H9 (cell line): ENCODE results near the gene DDIT4. TPM values are rescaled to one million over a fixed set of nuclear protein-coding genes. Genes with fewer than 3 reads are reported as not detected.

Experiments used
- DNase-seq: peaks from one replicate; pipeline ENCODE4 v3.0.0-alpha.2; 2017
- H2AFZ ChIP-seq: one replicate; pipeline ENCODE4 v1.6.1; 2013; ENCODE audit warnings: mild to moderate bottlenecking, low read length, control low read depth, moderate library complexity
- H2AK5ac ChIP-seq: 2 replicates; pipeline ENCODE4 v1.6.1; 2013; ENCODE audit warnings: low read length, control low read depth, mixed read lengths; ENCODE audit not compliant: insufficient read length
- H2BK120ac ChIP-seq: one replicate; pipeline ENCODE4 v1.6.1; 2013; ENCODE audit warnings: low read depth, mild to moderate bottlenecking, low read length, control low read depth, inconsistent platforms; ENCODE audit not compliant: poor library complexity, severe bottlenecking
- H2BK12ac ChIP-seq: 2 replicates; pipeline ENCODE4 v1.6.1; 2013; ENCODE audit warnings: low read length, control low read depth, mixed read lengths, low read depth; ENCODE audit not compliant: insufficient read length
- H2BK15ac ChIP-seq: 2 replicates; pipeline ENCODE4 v1.6.1; 2013; ENCODE audit warnings: low read depth, low read length, control low read depth
- H2BK20ac ChIP-seq: one replicate; pipeline ENCODE4 v1.6.1; 2013; ENCODE audit warnings: low read depth, mild to moderate bottlenecking, low read length, control low read depth, inconsistent platforms; ENCODE audit not compliant: poor library complexity, severe bottlenecking
- H2BK5ac ChIP-seq: 2 replicates; pipeline ENCODE4 v1.6.1; 2013; ENCODE audit warnings: low read length, control low read depth, mixed read lengths; ENCODE audit not compliant: insufficient read length
- H3K14ac ChIP-seq: 2 replicates; pipeline ENCODE4 v1.6.1; 2013; ENCODE audit warnings: low read length, control low read depth; ENCODE audit not compliant: insufficient read depth
- H3K18ac ChIP-seq: 2 replicates; pipeline ENCODE4 v1.6.1; 2013; ENCODE audit warnings: low read depth, mild to moderate bottlenecking, mixed read lengths, low read length, control low read depth; ENCODE audit not compliant: insufficient read length
- H3K23ac ChIP-seq: 2 replicates; pipeline ENCODE4 v1.6.1; 2013; ENCODE audit warnings: low read length, control low read depth, mixed read lengths, low read depth; ENCODE audit not compliant: insufficient read length
- H3K23me2 ChIP-seq: 2 replicates; pipeline ENCODE4 v1.6.1; 2013; ENCODE audit warnings: low read depth, mild to moderate bottlenecking, mixed read lengths, low read length, control low read depth; ENCODE audit not compliant: insufficient read length, poor library complexity, severe bottlenecking
- H3K27ac ChIP-seq: 2 replicates; pipeline ENCODE4 v1.5.1; 2013; ENCODE audit warnings: low read length, control low read depth, mixed read lengths, low read depth; ENCODE audit not compliant: insufficient read length
- H3K27me3 ChIP-seq: 2 replicates; pipeline ENCODE4 v1.6.1; 2013; ENCODE audit warnings: low read length, control low read depth, inconsistent platforms; ENCODE audit not compliant: insufficient read depth
- H3K4ac ChIP-seq: 2 replicates; pipeline ENCODE4 v1.6.1; 2013; ENCODE audit warnings: low read depth, mild to moderate bottlenecking, control low read depth, inconsistent platforms, low read length, moderate library complexity
- H3K4me1 ChIP-seq: 2 replicates; pipeline ENCODE4 v1.6.1; 2013; ENCODE audit warnings: low read length, control low read depth, inconsistent platforms; ENCODE audit not compliant: insufficient read depth
- H3K4me2 ChIP-seq: 2 replicates; pipeline ENCODE4 v1.6.1; 2013; ENCODE audit warnings: low read length, control low read depth, mixed read lengths; ENCODE audit not compliant: insufficient read length, insufficient read depth
- H3K56ac ChIP-seq: 2 replicates; pipeline ENCODE4 v1.6.1; 2013; ENCODE audit warnings: low read depth, mild to moderate bottlenecking, mixed read lengths, low read length, control low read depth; ENCODE audit not compliant: insufficient read length
- H3K79me1 ChIP-seq: 2 replicates; pipeline ENCODE4 v1.6.1; 2013; ENCODE audit warnings: low read depth, mild to moderate bottlenecking, moderate library complexity, low read length, control low read depth, inconsistent platforms; ENCODE audit not compliant: insufficient read depth, poor library complexity, severe bottlenecking
- H3K79me2 ChIP-seq: 2 replicates; pipeline ENCODE4 v1.6.1; 2013; ENCODE audit warnings: low read length, control low read depth, inconsistent platforms; ENCODE audit not compliant: insufficient read depth
- H3K9ac ChIP-seq: 2 replicates; pipeline ENCODE4 v1.6.1; 2013; ENCODE audit warnings: low read length, control low read depth, mixed read lengths; ENCODE audit not compliant: insufficient read length; ENCODE audit errors: extremely low read depth
- H3K9me3 ChIP-seq: one replicate; pipeline ENCODE4 v1.6.1; 2013; ENCODE audit warnings: low read depth, low read length, inconsistent platforms; ENCODE audit not compliant: control insufficient read depth
- H3T11ph ChIP-seq: one replicate; pipeline ENCODE4 v1.6.1; 2013; ENCODE audit warnings: mild to moderate bottlenecking, low read length, control low read depth, inconsistent platforms
- H4K20me1 ChIP-seq: one replicate; pipeline ENCODE4 v1.6.1; 2013; ENCODE audit not compliant: control insufficient read depth, insufficient read length, insufficient read depth
- H4K5ac ChIP-seq: 2 replicates; pipeline ENCODE4 v1.6.1; 2013; ENCODE audit warnings: low read depth, mild to moderate bottlenecking, mixed read lengths, low read length, control low read depth; ENCODE audit not compliant: insufficient read length
- H4K8ac ChIP-seq: replicated peaks from 2 replicates; pipeline ENCODE4 v1.6.1; 2013; ENCODE audit warnings: low read length, control low read depth, mixed read lengths, low read depth; ENCODE audit not compliant: insufficient read length
- H4K91ac ChIP-seq: 2 replicates; pipeline ENCODE4 v1.6.1; 2013; ENCODE audit warnings: low read depth, mild to moderate bottlenecking, moderate library complexity, mixed read lengths, low read length, control low read depth; ENCODE audit not compliant: insufficient read length
- H3K27ac Mint-ChIP-seq, 3 experiments: 2 replicates in 2 of 3; 3 replicates in 1 of 3; pipeline ENCODE4 v1.8.0; 2020 to 2021; ENCODE audit warnings: mixed read lengths in 3 of 3, mild to moderate bottlenecking in 1 of 3, moderate library complexity in 1 of 3
- H3K27me3 Mint-ChIP-seq: 2 replicates; pipeline ENCODE4 v1.8.0; 2021; ENCODE audit warnings: low read depth, mild to moderate bottlenecking, moderate library complexity, mixed read lengths
- H3K36me3 Mint-ChIP-seq, 3 experiments: 2 replicates in 2 of 3; 3 replicates in 1 of 3; pipeline ENCODE4 v1.8.0; 2020 to 2021; ENCODE audit warnings: low read depth in 3 of 3, mixed read lengths in 3 of 3; ENCODE audit not compliant: insufficient read depth in 1 of 3
- H3K4me1 Mint-ChIP-seq, 2 experiments: 2 replicates each; pipeline ENCODE4 v1.8.0; 2020; ENCODE audit warnings: mixed read lengths in 2 of 2
- H3K4me3 Mint-ChIP-seq, 2 experiments: 2 replicates in 1 of 2; 3 replicates in 1 of 2; pipeline ENCODE4 v1.8.0; 2020 to 2021; ENCODE audit warnings: mild to moderate bottlenecking in 2 of 2, mixed read lengths in 2 of 2, moderate library complexity in 1 of 2
- H3K9me3 Mint-ChIP-seq, 2 experiments: 2 replicates in 1 of 2; 3 replicates in 1 of 2; pipeline ENCODE4 v1.8.0; 2020; ENCODE audit warnings: mild to moderate bottlenecking in 2 of 2, mixed read lengths in 2 of 2, moderate library complexity in 1 of 2
- WGBS: extraction: QIAGEN DNeasy Blood & Tissue Kit; methylation state at CpG from one replicate; pipeline ENCODE4 v1.1.7; 2013; ENCODE audit warnings: missing lambda C conversion rate, low lambda C conversion rate, mixed read lengths; ENCODE audit not compliant: insufficient read length; ENCODE audit errors: extremely low coverage; 5-methylcytosine and 5-hydroxymethylcytosine counted together
- total RNA-seq: library from RNA; stranded (reverse); gene quantifications from 2 replicates; pipeline ENCODE4 v1.2.1, GENCODE V29; 2021
- TF ChIP-seq, protein P1 (sequence below): fragments of 200-600 bp; sonication (generic); conservative IDR thresholded peaks from 3 replicates; pipeline ENCODE4 v1.8.0; 2021; ENCODE audit warnings: antibody characterized with exemption, mild to moderate bottlenecking

The DDIT4 gene
- total RNA-seq, 1 experiment from 2014 or later: 84.0 TPM

DNA sequence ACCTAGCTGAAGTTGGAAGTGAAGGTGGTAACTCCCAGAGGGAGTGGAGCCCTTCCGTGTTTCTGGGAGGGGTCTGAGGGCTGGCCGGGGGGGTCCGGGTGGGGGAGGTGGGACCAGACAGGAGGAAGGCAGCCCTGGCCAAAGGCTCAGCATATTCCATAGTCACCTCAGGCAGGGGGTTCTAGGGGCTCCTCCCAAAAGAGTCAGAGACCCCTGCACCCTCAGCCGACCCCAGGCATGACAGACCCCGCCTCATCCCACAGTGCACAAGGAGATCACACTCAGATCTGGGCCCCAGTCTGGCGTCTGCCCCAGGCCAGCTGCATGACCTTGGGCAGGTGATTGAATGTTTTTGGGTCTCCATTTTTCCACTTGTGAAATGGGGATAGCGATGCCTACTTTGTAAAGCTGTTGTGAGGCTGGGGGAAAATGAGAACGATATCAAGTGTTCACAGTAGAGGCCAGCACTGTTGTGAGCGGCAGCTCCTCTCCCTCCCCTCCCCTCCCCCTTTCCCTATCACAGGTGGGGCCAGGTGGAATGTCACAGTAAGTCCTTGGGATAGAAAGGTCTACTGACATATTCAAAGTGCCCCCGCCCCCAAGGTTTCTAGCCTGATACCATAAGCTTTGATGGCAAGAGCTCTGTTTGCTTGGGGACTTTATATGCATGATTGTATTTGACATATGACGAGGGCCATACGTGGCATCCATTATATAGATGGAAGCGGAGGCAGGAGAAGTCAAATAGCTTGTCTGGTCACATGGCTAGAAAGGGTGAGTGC, 47.7 kb downstream of the DDIT4 start:
- WGBS: no CpG with 5 or more reads among the region's 13 CpGs
- H3K4me1 Mint-ChIP-seq: peaks cover 36 to 45% of the 10 kb centered on the region in 2 experiments

More for the DNA sequence above, 47.7 kb downstream of the DDIT4 start:
- H3K27ac Mint-ChIP-seq: peak overlapping the region; percentile 28 to 99 (median 70); a peak in 4 of 7 replicates
- H2AK5ac ChIP-seq: no peak overlapping the region
- no peak overlapping the region for H3K4me2 ChIP-seq
- H4K91ac ChIP-seq: no peak overlapping the region
- H3K4ac ChIP-seq: no peak overlapping the region
- H2BK12ac ChIP-seq: no peak overlapping the region
- no peaks in the 10 kb centered on the region for H3K79me1 ChIP-seq
- H3K14ac ChIP-seq: peak overlapping the region; percentile 77
- H3K56ac ChIP-seq: no peak overlapping the region
- no peaks in the 10 kb centered on the region; a peak in 1 of 5 replicates for H3K9me3 Mint-ChIP-seq
- no peaks in the 10 kb centered on the region for H3K27me3 ChIP-seq
- peak overlapping the region in 1 of 2 experiments; percentile 46; a peak in 1 of 5 replicates for H3K4me3 Mint-ChIP-seq
- H2BK120ac ChIP-seq: no peak overlapping the region
- TF ChIP-seq, protein P1, sequence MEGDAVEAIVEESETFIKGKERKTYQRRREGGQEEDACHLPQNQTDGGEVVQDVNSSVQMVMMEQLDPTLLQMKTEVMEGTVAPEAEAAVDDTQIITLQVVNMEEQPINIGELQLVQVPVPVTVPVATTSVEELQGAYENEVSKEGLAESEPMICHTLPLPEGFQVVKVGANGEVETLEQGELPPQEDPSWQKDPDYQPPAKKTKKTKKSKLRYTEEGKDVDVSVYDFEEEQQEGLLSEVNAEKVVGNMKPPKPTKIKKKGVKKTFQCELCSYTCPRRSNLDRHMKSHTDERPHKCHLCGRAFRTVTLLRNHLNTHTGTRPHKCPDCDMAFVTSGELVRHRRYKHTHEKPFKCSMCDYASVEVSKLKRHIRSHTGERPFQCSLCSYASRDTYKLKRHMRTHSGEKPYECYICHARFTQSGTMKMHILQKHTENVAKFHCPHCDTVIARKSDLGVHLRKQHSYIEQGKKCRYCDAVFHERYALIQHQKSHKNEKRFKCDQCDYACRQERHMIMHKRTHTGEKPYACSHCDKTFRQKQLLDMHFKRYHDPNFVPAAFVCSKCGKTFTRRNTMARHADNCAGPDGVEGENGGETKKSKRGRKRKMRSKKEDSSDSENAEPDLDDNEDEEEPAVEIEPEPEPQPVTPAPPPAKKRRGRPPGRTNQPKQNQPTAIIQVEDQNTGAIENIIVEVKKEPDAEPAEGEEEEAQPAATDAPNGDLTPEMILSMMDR: no peak
- no peak overlapping the region for H2AFZ ChIP-seq
- no peaks in the 10 kb centered on the region for H3K9me3 ChIP-seq
- no peak overlapping the region for H4K5ac ChIP-seq
- no peaks in the 10 kb centered on the region for H3K79me2 ChIP-seq
- no peak overlapping the region for H4K8ac ChIP-seq
- peaks cover 3% of the 10 kb centered on the region for H3K23me2 ChIP-seq
- no peak overlapping the region for H3K23ac ChIP-seq
- H2BK5ac ChIP-seq: no peak overlapping the region
- peak overlapping the region; percentile 15 for H3K27ac ChIP-seq
- no peak overlapping the region for H2BK20ac ChIP-seq
- H4K20me1 ChIP-seq: no peaks in the 10 kb centered on the region
- H3K9ac ChIP-seq: no peak overlapping the region
- H3K27me3 Mint-ChIP-seq: no peaks in the 10 kb centered on the region
- H3K36me3 Mint-ChIP-seq: no peaks in the 10 kb centered on the region
- no peak overlapping the region for H2BK15ac ChIP-seq
- DNase-seq: no peak
- peaks cover 2% of the 10 kb centered on the region; the same call in 1 of the 2 replicates for H3K4me1 ChIP-seq
- peak overlapping the region; percentile 80 for H3K18ac ChIP-seq
- H3T11ph ChIP-seq: no peak overlapping the region
